Common myeloid progenitor, CD34-positive (primary cell): ENCODE data around the gene TEX261.

ENCODE experiments used
- CTCF ChIA-PET: fragments of 350-600 bp; sonication (Branson Sonifier 250); formaldehyde crosslinking; loops from one replicate; lab custom pipeline; 2021; ENCODE audit warnings: antibody characterized with exemption; lab: Charles Lee
- POLR2A ChIA-PET: fragments of 350-600 bp; sonication (Branson Sonifier 250); formaldehyde crosslinking; loops from one replicate; lab custom pipeline; 2021; ENCODE audit warnings: antibody characterized with exemption; lab: Charles Lee
- DNase-seq, 3 donors: peaks; one replicate each; pipeline versions ENCODE4 v3.0.0 to v3.0.0-alpha.2; 2013
- H3K27ac ChIP-seq, 2 experiments: 1 replicate in 1 of 2; 2 replicates in 1 of 2; pipeline ENCODE4 v1.7.0; 2013; ENCODE audit warnings: inconsistent platforms in 2 of 2, low read length in 2 of 2, mild to moderate bottlenecking in 2 of 2, low read depth in 1 of 2, moderate library complexity in 1 of 2; ENCODE audit not compliant: severe bottlenecking in 2 of 2, insufficient read depth in 1 of 2, poor library complexity in 1 of 2
- H3K27me3 ChIP-seq, 5 experiments: replicated peaks in 2 of 5; 1 replicate in 3 of 5; 2 replicates in 2 of 5; pipeline versions ENCODE4 v1.6.1 to v1.7.0; 2013; ENCODE audit warnings: low read length in 4 of 5, mild to moderate bottlenecking in 2 of 5, moderate library complexity in 2 of 5, inconsistent platforms in 1 of 5; ENCODE audit not compliant: insufficient read depth in 5 of 5, control insufficient read depth in 4 of 5
- H3K36me3 ChIP-seq, 4 experiments: 1 replicate in 2 of 4; 2 replicates in 2 of 4; pipeline versions ENCODE4 v1.6.1 to v1.7.0; 2013; ENCODE audit warnings: low read length in 3 of 4, control low read depth in 1 of 4, mild to moderate bottlenecking in 1 of 4; ENCODE audit not compliant: control insufficient read depth in 4 of 4, insufficient read depth in 4 of 4
- H3K4me1 ChIP-seq, 4 experiments: 1 replicate in 3 of 4; 2 replicates in 1 of 4; pipeline versions ENCODE4 v1.6.1 to v1.7.1; 2013; ENCODE audit warnings: low read length in 3 of 4, mild to moderate bottlenecking in 3 of 4, control low read depth in 1 of 4, inconsistent platforms in 1 of 4, moderate library complexity in 1 of 4; ENCODE audit not compliant: control insufficient read depth in 4 of 4, insufficient read depth in 4 of 4; ENCODE audit errors: control extremely low read depth in 1 of 4
- H3K4me3 ChIP-seq, 7 experiments: 1 replicate in 4 of 7; 2 replicates in 3 of 7; pipeline versions ENCODE4 v1.5.1 to v1.7.0; 2013; ENCODE audit warnings: mild to moderate bottlenecking in 7 of 7, low read length in 6 of 7, moderate library complexity in 6 of 7, inconsistent platforms in 2 of 7, low read depth in 2 of 7, control low read depth in 1 of 7; ENCODE audit not compliant: insufficient read depth in 4 of 7, control insufficient read depth in 1 of 7; ENCODE audit errors: extremely low read depth in 1 of 7
- H3K9me3 ChIP-seq, 5 experiments: 1 replicate in 4 of 5; 2 replicates in 1 of 5; pipeline versions ENCODE4 v1.6.1 to v1.7.1; 2013; ENCODE audit warnings: low read length in 4 of 5, mild to moderate bottlenecking in 2 of 5, inconsistent platforms in 1 of 5, low read depth in 1 of 5, moderate library complexity in 1 of 5; ENCODE audit not compliant: control insufficient read depth in 4 of 5, insufficient read depth in 2 of 5; ENCODE audit errors: control extremely low read depth in 1 of 5
- WGBS: methylation state at CpG from one replicate; pipeline ENCODE4 v1.1.5; 2013; ENCODE audit not compliant: insufficient coverage; 5-methylcytosine and 5-hydroxymethylcytosine counted together

TEX261 gene

DNA sequence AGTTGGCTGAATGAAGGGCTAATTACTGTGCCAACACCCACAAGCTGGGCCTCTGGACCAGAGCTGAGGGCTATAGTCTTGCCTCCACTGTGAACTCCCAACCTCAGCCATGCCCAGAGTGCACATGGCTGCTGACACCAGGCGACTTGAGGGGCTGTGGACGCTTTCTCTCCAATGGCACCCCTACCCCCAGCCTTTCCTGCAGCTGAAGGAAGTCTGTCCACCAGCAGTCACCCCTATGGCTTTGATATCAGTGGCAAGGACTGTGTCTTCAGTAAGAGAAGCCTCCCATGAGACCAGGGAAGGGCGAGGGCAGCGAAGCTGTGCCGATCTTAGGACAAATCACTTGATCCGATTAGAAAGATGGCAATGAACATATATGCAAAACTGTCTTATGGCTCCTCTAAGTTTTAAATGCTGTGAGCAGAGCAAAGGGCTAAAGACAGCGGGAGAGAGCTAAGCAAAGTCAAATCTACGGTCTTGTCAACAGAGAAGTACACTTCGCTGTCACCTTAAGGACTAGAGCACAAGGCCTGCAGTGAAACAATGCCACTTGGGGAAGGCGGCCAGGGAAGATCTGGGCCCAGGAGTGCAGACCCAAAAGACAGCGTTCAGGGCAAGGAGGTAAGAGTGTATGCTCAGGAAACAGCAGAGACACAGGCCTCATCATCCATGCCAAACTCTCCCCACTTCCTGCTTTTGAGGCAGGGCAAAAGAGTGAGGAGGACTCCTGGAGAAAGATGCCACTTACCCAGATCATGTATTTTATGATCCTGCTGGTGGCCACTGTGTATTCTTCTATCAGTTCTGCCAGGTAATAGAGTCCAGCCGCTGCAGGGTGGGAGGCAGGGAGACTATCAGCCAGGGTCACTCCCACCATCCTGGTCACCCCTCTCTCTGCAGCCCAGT lies 1.5 kb downstream of the TEX261 start:
- ChIA-PET CTCF (interaction anchor here (0.8 to 3.6 kb wide), 9 partner anchors 9 to 77 kb away, joined by 3 to 19 read pairs (median 4); partner anchors contain the start of genes ANKRD53 and NAGK), POLR2A (no interaction called here)
- H3K27me3 ChIP-seq = no peaks in the 10 kb centered on the region
- no peak for DNase-seq
- H3K36me3 ChIP-seq = peaks cover 0 to 43% (median 32%) of the 10 kb centered on the region in 4 experiments
- 92% methylated on average over 10 of the region's 12 CpGs for WGBS
- peaks cover 8 to 27% (median 20%) of the 10 kb centered on the region in 4 experiments for H3K4me1 ChIP-seq
- no peaks in the 10 kb centered on the region for H3K9me3 ChIP-seq
- peak overlapping the region in 6 of 7 experiments; percentile 68 to 93 (median 86) for H3K4me3 ChIP-seq
- peak overlapping the region in 1 of 2 experiments; percentile 67 for H3K27ac ChIP-seq

DNA sequence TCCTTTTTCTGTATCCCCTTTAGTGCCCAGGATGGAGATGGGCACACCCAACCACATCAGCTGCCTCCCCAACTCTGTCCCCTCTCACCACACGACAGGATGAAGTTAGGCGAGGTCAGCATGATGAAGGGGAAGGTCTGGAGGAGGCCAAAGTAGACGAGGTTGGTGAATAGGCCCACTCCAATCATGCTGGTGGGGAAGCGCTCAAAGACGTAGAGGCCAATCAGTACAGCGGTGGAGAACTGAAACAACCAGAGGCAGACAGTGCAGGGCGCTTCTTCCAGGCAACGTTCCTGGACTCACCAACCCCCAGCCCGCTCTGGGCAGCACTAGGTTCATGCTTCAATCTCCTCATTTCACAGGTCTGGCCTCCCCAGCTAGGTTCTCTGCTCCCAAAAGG lies 2.9 kb downstream of the TEX261 start:
- peaks cover 3 to 57% (median 39%) of the 10 kb centered on the region in 4 experiments for H3K36me3 ChIP-seq
- no peaks in the 10 kb centered on the region for H3K27me3 ChIP-seq
- 95% methylated on average over 8 of the region's 9 CpGs for WGBS
- no peak overlapping the region for H3K4me3 ChIP-seq
- no peak for DNase-seq
- ChIA-PET CTCF (interaction anchor here (0.6 to 3.6 kb wide), 8 partner anchors 7 to 203 kb away, joined by 3 to 19 read pairs (median 4); partner anchors contain the start of gene NAGK), POLR2A (no interaction called here)
- no peaks in the 10 kb centered on the region for H3K9me3 ChIP-seq
- H3K4me1 ChIP-seq = peaks cover 8 to 27% (median 20%) of the 10 kb centered on the region in 4 experiments
- H3K27ac ChIP-seq = no peak overlapping the region

DNA sequence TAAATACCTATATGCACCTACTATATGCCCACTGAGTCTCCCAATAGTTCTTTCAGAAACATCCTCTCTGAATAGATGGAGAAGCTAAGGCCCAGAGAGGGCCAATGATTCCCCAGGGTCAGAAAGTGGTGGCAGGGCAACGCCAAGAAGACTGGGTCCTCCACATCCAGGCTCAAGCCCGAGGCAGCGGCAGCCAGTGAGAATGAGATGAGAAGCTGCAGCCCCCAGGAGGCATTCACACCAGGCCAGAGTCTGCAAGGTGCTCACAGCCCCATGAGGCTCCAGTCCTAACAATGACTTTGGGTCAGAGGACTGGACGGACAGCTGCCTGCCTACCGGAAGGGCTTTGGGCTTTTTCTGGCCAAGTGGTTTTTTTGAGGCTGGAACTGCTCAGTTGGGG lies 3.5 kb downstream of the TEX261 start:
- Histone ChIP-seq H3K27me3 (no peaks in the 10 kb centered on the region), H3K27ac (no peak overlapping the region), H3K36me3 (peaks cover 3 to 63% (median 42%) of the 10 kb centered on the region in 4 experiments), H3K4me1 (peaks cover 8 to 27% (median 20%) of the 10 kb centered on the region in 4 experiments), H3K9me3 (no peaks in the 10 kb centered on the region), H3K4me3 (no peak overlapping the region)
- WGBS = 91% methylated on average over 4 of the region's 5 CpGs
- CTCF ChIA-PET = interaction anchor here (1.1 to 3.6 kb wide), 2 partner anchors 12 to 48 kb away, joined by 3 to 14 read pairs; no protein-coding TSS in a partner anchor
- no peak for DNase-seq
- POLR2A ChIA-PET = no interaction called here

GRCh38 chr2:70990216-70990615 lies 4.5 kb downstream of the TEX261 start:
- H3K4me1 ChIP-seq = peaks cover 5 to 21% (median 19%) of the 10 kb centered on the region in 4 experiments
- WGBS = 90% methylated on average over 2 of the region's 5 CpGs
- CTCF ChIA-PET = no interaction called here
- peaks cover 3 to 70% (median 42%) of the 10 kb centered on the region in 4 experiments for H3K36me3 ChIP-seq
- H3K9me3 ChIP-seq = no peaks in the 10 kb centered on the region
- H3K27ac ChIP-seq = no peak overlapping the region
- POLR2A ChIA-PET = no interaction called here
- no peak overlapping the region for H3K4me3 ChIP-seq
- no peaks in the 10 kb centered on the region for H3K27me3 ChIP-seq
- DNase-seq = no peak

DNA sequence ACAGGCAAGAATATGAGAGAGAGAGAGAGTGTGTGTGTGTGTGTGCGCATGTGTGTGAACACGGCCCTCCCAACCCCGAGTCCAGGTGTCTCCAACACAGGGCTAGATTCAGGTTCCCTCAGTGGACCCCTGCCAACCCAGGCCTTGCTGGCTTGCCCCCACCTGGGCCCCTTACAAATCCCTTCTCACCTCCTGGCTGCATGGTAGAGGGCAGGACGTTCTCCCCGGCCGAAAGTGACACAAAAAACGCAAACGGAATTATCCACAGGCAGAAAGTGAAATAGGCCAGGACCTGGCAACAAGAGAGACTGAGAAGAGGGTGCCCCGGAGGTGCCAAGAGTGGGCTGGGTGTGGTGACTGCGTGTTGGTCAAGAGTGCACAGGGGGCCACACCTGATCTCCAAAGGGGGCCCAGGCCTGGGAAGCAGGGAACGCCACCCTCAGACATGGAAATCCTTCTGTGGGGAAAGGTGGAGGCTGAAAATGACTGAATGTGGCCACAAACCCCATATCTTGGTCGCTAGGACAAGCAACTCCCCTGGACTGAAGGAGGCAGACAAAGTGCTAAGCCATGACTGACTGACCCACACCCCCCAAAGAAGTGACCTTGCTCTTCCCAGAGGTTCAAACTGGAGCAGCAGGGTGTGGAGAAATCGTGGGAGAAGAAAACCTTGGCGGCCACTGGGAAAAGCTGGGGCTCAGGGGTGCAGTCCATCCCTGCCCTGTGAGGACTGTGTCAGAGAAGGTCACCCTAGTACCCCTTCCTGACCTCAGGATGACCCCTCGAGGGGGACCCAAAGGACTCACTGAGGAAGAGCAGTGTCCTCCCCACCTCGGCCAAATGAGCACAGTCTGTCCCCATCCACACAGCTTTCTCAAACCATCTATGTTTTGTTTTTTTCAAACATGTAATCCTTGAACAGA lies 5.7 kb downstream of the TEX261 start:
- no peak for DNase-seq
- H3K4me1 ChIP-seq = peaks cover 5 to 26% (median 18%) of the 10 kb centered on the region in 4 experiments
- WGBS = over 99% methylated on average over 14 of the region's 16 CpGs

DNA sequence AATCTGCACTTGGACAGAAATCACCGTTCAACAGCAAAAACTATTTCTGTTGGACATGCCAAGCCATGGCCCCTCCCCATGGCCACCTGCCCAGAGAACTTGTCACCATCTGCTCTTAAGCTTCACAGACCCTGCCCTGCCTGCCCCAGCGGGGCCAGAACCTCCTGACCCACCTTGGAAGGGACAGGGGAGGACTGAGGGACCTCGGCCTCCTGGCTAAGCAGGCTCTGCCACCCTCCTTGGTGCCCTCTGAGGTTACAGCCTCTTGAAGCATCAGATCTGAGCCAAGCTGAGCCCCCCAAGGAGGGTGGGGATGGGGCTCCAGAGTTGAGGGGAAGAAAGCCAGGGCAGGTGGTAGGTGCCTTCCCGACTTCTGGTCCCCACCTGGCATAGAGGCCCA lies 6.5 kb downstream of the TEX261 start:
- Histone ChIP-seq H3K9me3 (no peaks in the 10 kb centered on the region), H3K4me3 (no peak overlapping the region), H3K27ac (no peak overlapping the region), H3K27me3 (no peaks in the 10 kb centered on the region), H3K36me3 (peaks cover 6 to 67% (median 42%) of the 10 kb centered on the region in 4 experiments), H3K4me1 (peaks cover 0 to 21% (median 11%) of the 10 kb centered on the region in 4 experiments)
- DNase-seq = no peak
- ChIA-PET POLR2A (no interaction called here), CTCF (interaction anchor here (0.8 to 1.5 kb wide), 2 partner anchors 14 to 40 kb away, joined by 3 to 5 read pairs; no protein-coding TSS in a partner anchor)
- WGBS = 88% methylated on average over 3 of the region's 4 CpGs

More for the DNA sequence above, 5.7 kb downstream of the TEX261 start:
- H3K36me3 ChIP-seq = peaks cover 3 to 70% (median 42%) of the 10 kb centered on the region in 4 experiments
- CTCF ChIA-PET = interaction anchor here (1.5 kb wide), 1 partner anchor 13 kb away, joined by 5 read pairs; no protein-coding TSS in a partner anchor
- H3K4me3 ChIP-seq = no peak overlapping the region
- POLR2A ChIA-PET = no interaction called here
- H3K27me3 ChIP-seq = no peaks in the 10 kb centered on the region
- no peak overlapping the region for H3K27ac ChIP-seq
- H3K9me3 ChIP-seq = no peaks in the 10 kb centered on the region
